ENCODE results near the gene CBFA2T2.
"Not testable (repeated sequence)": the region's sequence is repeated elsewhere in the genome, so short reads cannot be mapped to it uniquely, and the experiment has no call there.

CBFA2T2 gene

GRCh38 chr20:33472868-33473435 is 16.9 kb upstream of the CBFA2T2 start:
- DNase-seq: no peak

- no peak for DNase-seq
Observed at GRCh38 chr20:33474097-33474873, 15.6 kb upstream of the CBFA2T2 start.

DNA sequence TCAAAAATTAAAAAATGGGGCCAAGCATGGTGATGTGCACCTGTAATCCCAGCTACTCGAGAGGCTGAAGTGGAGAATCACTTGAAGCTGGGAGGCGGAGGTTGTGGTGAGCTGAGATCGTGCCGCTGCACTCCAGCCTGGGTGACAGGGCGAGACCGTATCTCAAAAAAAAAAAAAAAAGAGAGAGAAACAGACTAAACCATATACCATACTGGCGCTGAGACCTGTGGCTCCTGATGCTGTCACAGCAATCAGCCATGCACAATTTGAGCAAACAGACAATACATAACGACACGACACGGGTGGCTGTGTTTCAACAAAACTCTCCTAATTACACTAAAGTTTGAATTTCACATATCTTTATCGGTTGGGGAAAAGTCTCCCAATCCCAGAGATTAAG is 14.9 kb upstream of the CBFA2T2 start:
- no peak for DNase-seq

DNA sequence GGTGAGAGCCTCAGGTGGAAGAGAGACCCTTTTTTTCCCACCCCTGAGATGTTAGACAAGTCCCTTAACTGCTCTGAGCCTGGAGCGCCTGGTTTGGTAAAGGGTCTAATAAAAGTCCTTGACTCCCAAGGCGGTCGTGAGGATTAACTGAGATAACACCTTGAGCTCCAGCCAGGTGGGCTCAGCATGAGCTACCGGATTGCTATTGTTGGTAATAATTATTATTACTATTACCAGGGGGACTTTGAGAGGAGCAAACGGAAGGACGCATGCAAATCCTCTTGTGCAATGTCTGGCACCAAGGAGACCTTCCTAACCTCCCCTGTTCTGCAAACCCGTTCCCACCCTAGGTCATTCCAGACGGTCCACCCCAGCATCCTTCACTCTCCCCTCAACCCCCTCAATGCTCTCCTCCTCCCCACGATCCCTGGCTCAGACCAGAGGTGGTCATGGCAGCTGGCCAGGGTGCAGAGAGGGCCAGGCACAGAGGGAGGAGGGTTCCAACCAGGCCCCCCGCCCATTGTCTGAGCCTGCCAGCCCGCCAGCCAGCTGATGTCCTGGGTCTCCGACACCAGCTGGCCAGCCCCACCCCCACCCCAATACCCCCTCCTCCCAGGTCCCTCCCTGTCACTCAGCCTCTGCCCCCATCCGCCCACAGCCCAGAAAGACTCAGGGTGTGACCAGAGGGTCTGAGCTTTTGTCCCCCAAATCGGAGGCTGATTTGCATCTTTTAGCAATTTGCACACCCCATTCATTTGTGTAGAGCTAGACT is 14.3 kb upstream of the CBFA2T2 start:
- DNase-seq: no peak

GRCh38 chr20:33477386-33478234 is 12.3 kb upstream of the CBFA2T2 start:
- no peak for DNase-seq

GRCh38 chr20:33480048-33480447 is 9.8 kb upstream of the CBFA2T2 start:
- no peak for DNase-seq

- no peak for DNase-seq
Observed at GRCh38 chr20:33481431-33481941, 8.4 kb upstream of the CBFA2T2 start.

DNA sequence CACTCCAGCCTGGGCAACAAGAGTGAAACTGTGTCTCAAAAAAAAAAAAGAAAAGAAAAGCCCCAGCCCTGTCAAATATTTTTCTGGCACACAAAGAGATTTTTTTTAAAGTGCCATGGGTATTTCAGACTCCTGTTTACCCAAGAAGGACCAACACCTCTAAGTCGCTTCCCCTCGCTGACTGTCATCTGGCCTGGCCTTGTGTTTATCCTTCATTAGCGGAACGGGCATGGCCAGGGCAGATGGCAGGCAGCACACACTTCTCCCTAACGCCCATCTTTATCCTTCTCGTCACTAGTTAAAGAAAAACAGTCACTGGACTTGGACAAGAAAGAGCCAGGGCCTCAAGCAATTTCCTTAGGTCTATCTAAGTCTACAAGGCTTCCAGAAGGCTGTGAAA is 7.3 kb upstream of the CBFA2T2 start:
- DNase-seq: no peak

DNA sequence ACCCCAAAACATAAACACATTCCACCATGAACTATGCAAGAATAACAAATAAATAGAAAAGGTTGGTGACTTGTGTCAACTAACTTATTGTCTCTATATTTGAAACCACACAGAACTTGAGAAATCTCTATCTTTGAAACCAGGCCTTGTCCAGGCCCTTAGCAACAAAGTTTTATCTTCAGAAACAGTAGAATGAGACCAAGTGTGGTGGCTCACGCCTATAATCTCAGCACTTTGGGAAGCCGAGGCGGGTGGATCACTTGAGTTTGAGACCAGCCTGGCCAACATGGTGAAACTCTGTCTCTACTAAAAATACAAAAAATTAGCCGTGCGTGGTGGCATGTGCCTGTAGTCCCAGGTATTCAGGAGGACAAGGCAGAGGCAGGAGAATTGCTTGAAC is 6.7 kb upstream of the CBFA2T2 start:
- not testable (repeated sequence) for DNase-seq

GRCh38 chr20:33488201-33488600 is 1.7 kb upstream of the CBFA2T2 start:
- no peak for DNase-seq

- not testable (repeated sequence) for DNase-seq
Observed at GRCh38 chr20:33488661-33489494, 1.0 kb upstream of the CBFA2T2 start.

- DNase-seq: peak; percentile 97
Observed at GRCh38 chr20:33489495-33490022, 337 bp upstream of the CBFA2T2 start.

- no peak for DNase-seq
Observed at GRCh38 chr20:33490934-33491656, 1.2 kb downstream of the CBFA2T2 start.

GRCh38 chr20:33493076-33493766 is 3.3 kb downstream of the CBFA2T2 start:
- no peak for DNase-seq

DNA sequence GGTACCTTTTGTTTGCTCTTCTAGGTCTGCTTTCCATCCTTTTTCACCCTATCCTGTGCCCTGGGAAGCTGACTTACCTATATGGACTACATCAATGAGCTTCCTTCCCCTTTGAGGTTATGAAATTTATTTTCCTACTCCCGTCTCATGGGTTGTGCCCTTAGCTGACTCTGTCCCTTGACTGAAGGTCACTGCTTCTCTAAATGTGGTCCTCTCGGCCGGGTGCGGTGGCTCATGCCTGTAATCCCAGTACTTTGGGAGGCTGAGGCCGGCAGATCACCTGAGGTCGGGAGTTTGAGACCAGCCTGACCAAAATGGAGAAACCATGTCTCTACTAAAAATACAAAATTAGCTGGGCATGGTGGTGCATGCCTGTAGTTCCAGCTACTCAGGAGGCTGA is 6.9 kb downstream of the CBFA2T2 start:
- DNase-seq: not testable (repeated sequence)

DNA sequence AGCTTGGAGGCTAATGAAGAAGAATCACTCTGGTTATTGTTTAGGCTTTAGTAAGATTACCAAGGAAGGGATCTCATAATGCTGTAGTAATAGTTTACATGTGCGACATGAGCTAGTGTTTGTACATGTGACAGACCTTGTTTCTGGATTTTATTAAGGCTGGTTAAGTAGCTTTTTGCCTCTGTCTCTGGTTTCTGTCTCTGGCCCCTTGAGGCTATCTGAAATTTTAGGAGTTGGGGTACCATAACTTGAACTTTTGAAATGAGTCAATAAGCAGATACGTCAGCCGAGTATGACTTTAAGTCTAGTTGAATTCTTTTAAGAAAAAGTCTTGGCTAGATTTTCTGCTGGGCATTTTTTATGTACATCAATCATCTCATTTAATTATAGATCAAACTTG is 9.5 kb downstream of the CBFA2T2 start:
- DNase-seq: no peak

DNA sequence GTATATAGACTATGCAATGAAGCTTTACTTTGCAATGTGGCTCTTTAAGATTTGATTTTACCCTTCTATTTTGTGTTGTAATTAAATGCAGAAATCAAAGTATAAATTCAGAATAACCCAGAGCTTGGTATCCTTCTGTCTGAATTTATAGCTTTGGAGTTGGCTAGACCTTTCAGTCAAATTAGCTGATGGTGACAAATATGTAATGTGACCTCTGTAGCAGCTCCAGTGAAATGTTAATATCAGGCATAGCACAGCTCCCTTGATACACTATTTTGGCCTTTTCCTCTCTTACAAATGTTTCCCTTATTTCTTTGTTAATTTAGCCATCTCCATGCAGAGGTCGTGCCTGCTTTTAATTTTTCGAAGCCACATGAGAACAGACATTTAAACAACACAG is 11.1 kb downstream of the CBFA2T2 start:
- DNase-seq: no peak

GRCh38 chr20:33503564-33503963 is 13.7 kb downstream of the CBFA2T2 start:
- no peak for DNase-seq

DNA sequence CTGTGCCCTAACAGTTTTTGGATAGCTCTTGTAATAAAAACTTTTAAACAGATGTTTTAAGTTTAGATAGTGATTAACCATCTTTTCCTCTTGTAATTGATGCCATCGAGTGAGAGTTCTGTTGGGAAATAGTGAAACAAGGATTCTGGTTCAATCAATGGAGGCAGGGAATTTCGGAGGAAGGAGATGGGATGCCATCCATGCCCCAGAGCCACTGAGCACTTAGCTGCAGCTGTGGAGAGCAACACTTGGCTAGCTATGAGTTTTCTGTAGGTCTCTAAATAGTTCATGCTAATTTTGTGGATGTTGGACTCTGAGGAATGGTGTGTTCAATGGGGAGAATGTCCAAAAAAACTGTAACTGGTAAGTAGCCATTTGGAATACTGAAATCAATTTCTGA is 16.7 kb downstream of the CBFA2T2 start:
- DNase-seq: no peak

GRCh38 chr20:33507461-33507860 is 17.6 kb downstream of the CBFA2T2 start:
- DNase-seq: no peak
